ENCODE data around the gene RABGGTA.
"Not testable (repeated sequence)": the region's sequence is repeated elsewhere in the genome, so short reads cannot be mapped to it uniquely, and the experiment has no call there.

The RABGGTA gene

GRCh38 chr14:24240110-24240918, 31.1 kb downstream of the RABGGTA start:
- DNase-seq (ENCODE audit: low read depth): no peak

- no peak for DNase-seq (ENCODE audit: low read depth)
Measured at GRCh38 chr14:24238527-24239037, 32.8 kb downstream of the RABGGTA start.

- DNase-seq (ENCODE audit: low read depth): no peak
Measured at GRCh38 chr14:24238123-24238522, 33.3 kb downstream of the RABGGTA start.

- no peak for DNase-seq (ENCODE audit: low read depth)
Measured at GRCh38 chr14:24237463-24237955, 33.9 kb downstream of the RABGGTA start.

GRCh38 chr14:24236689-24237462, 34.5 kb downstream of the RABGGTA start:
- DNase-seq (ENCODE audit: low read depth): no peak

GRCh38 chr14:24235804-24236688, 35.4 kb downstream of the RABGGTA start:
- no peak for DNase-seq (ENCODE audit: low read depth)

GRCh38 chr14:24234095-24235005, 37.0 kb downstream of the RABGGTA start:
- no peak for DNase-seq (ENCODE audit: low read depth)

- no peak for DNase-seq (ENCODE audit: low read depth)
Measured at GRCh38 chr14:24233538-24233866, 37.9 kb downstream of the RABGGTA start.

- DNase-seq (ENCODE audit: low read depth): no peak
Measured at GRCh38 chr14:24232645-24233537, 38.5 kb downstream of the RABGGTA start, which contains the start of gene GMPR2. TSS of gene GMPR2 (plus strand) at chr14:24232929. CDS start at chr14:24233254, 325 bp downstream.

- DNase-seq (ENCODE audit: low read depth): peak; percentile 79
Measured at GRCh38 chr14:24232121-24232644, 39.2 kb downstream of the RABGGTA start, which contains the start of gene NEDD8. TSS of gene NEDD8 (minus strand) at chr14:24232367. CDS start at chr14:24232267, 100 bp downstream.

GRCh38 chr14:24231263-24232120, 39.9 kb downstream of the RABGGTA start:
- no peak for DNase-seq (ENCODE audit: low read depth)

GRCh38 chr14:24228902-24229301, 42.5 kb downstream of the RABGGTA start:
- DNase-seq (ENCODE audit: low read depth): no peak

- DNase-seq (ENCODE audit: low read depth): no peak
Measured at GRCh38 chr14:24226473-24226872, 44.9 kb downstream of the RABGGTA start.

GRCh38 chr14:24224618-24225071, 46.8 kb downstream of the RABGGTA start:
- no peak for DNase-seq (ENCODE audit: low read depth)

- not testable (repeated sequence) for DNase-seq (ENCODE audit: low read depth)
Measured at GRCh38 chr14:24222987-24223386, 48.4 kb downstream of the RABGGTA start.

GRCh38 chr14:24219521-24219920, 51.9 kb downstream of the RABGGTA start:
- no peak for DNase-seq (ENCODE audit: low read depth)

- no peak for DNase-seq (ENCODE audit: low read depth)
Measured at GRCh38 chr14:24219080-24219479, 52.3 kb downstream of the RABGGTA start.

- DNase-seq (ENCODE audit: low read depth): not testable (repeated sequence)
Measured at GRCh38 chr14:24216876-24217275, 54.5 kb downstream of the RABGGTA start.
